ENCODE data around the gene EYA2.

DNA sequence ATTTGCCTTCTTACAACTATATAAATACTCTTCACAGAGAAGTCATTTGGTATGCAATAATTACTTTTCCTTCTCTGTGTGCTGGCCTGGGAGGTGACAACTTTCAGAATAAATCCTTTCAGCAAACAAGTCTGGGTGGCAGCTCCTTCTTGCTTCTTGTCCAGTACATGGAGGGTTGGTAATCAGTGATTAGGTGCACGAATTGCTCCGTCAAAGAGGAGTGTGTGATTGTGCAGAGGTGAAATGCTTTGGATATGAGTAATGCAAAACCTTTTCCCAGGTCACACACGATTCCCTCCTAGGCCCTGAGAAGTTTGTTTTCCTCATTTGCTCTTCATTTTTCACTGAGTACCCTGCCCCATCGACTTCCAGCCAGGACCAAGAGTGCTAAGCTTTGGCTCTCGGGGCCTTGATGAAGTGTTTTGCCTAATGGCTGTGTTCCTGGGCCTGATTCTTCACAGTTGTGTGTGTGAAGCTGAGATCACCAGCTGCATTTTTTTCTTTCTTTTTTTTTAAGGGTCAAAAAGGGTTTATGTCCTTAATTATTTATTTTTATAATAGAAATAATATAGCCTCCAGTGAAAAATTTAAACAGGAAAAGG, 245.4 kb downstream of the EYA2 start:
- TF ChIP-seq TAF1 (IDR thresholded peaks at IDR 0.05; ENCODE audit: borderline replicate concordance, low read depth, low read length): no peak
- no peak for TF ChIP-seq POLR2A (IDR thresholded peaks at IDR 0.05; ENCODE audit: low read depth, low read length)
